Osteoblast (primary cell): ENCODE results near the gene TEX55. TPM values are rescaled to one million over a fixed set of nuclear protein-coding genes. Genes with fewer than 3 reads are reported as not detected.

Source experiments
- DNase-seq: peaks from one replicate; pipeline ENCODE4 v3.0.0; 2011; ENCODE audit warnings: low spot score, mixed read lengths; ENCODE audit not compliant: insufficient read length; ENCODE audit errors: missing footprints
- H2AFZ ChIP-seq: 2 replicates; pipeline ENCODE4 v1.6.0; 2011; ENCODE audit warnings: mild to moderate bottlenecking, low read length
- H3K27ac ChIP-seq: 2 replicates; pipeline ENCODE4 v1.5.1; 2011; ENCODE audit warnings: mild to moderate bottlenecking, low read depth, low read length, moderate library complexity
- H3K27me3 ChIP-seq: 2 replicates; pipeline ENCODE4 v1.6.0; 2012; ENCODE audit warnings: mild to moderate bottlenecking, control low read depth, inconsistent platforms, low read length, moderate library complexity; ENCODE audit not compliant: insufficient read depth
- H3K36me3 ChIP-seq: 2 replicates; pipeline ENCODE4 v1.5.1; 2011; ENCODE audit warnings: mild to moderate bottlenecking, low read length, control low read depth, moderate library complexity; ENCODE audit not compliant: insufficient read depth
- H3K4me1 ChIP-seq: 2 replicates; pipeline ENCODE4 v1.5.1; 2011; ENCODE audit warnings: mild to moderate bottlenecking, low read length, control low read depth, moderate library complexity; ENCODE audit not compliant: insufficient read depth
- H3K4me2 ChIP-seq: 2 replicates; pipeline ENCODE4 v1.6.0; 2011; ENCODE audit warnings: mild to moderate bottlenecking, low read length; ENCODE audit not compliant: insufficient read depth
- H3K4me3 ChIP-seq: fragments of 200-600 bp; sonication (generic); 3 replicates; pipeline ENCODE4 v1.5.1; 2012; ENCODE audit warnings: mild to moderate bottlenecking, low read length, inconsistent platforms; ENCODE audit not compliant: insufficient read depth
- H3K79me2 ChIP-seq: 2 replicates; pipeline ENCODE4 v1.6.0; 2012; ENCODE audit warnings: mild to moderate bottlenecking, low read length, control low read depth, inconsistent platforms; ENCODE audit not compliant: insufficient read depth
- H3K9me3 ChIP-seq: 2 replicates; pipeline ENCODE4 v1.5.1; 2011; ENCODE audit warnings: low read depth, low read length, control low read depth
- H4K20me1 ChIP-seq: 2 replicates; pipeline ENCODE4 v1.6.0; 2012; ENCODE audit warnings: mild to moderate bottlenecking, low read length, control low read depth; ENCODE audit not compliant: insufficient read depth
- CTCF ChIP-seq: IDR thresholded peaks from 2 replicates; pipeline ENCODE4 v1.5.1; 2011; ENCODE audit warnings: mild to moderate bottlenecking, low read depth, low read length, moderate library complexity; ENCODE audit errors: extremely low read depth
- total RNA-seq: library from RNA; depleted of rRNA; stranded (reverse); fragments of >200 nt; gene quantifications from 2 replicates; pipeline ENCODE4 v1.2.3, GENCODE V29; 2012

Gene TEX55
- total RNA-seq, 1 donor: not detected

GRCh38 chr3:119181765-119182164 is 35.8 kb downstream of the TEX55 start:
- H3K4me1 ChIP-seq: peaks cover 20% of the 10 kb centered on the region
- TF ChIP-seq CTCF: no peak
- H3K36me3 ChIP-seq: no peaks in the 10 kb centered on the region
- H3K27me3 ChIP-seq: no peaks in the 10 kb centered on the region
- DNase-seq: no peak
- H3K4me2 ChIP-seq: no peak overlapping the region
- H2AFZ ChIP-seq: no peak overlapping the region
- H3K4me3 ChIP-seq: no peak overlapping the region
- no peaks in the 10 kb centered on the region for H4K20me1 ChIP-seq
- H3K9me3 ChIP-seq: no peaks in the 10 kb centered on the region
- no peaks in the 10 kb centered on the region for H3K79me2 ChIP-seq
- no peak overlapping the region for H3K27ac ChIP-seq

GRCh38 chr3:119184111-119184510 is 38.1 kb downstream of the TEX55 start:
- Histone ChIP-seq H2AFZ (no peak overlapping the region), H3K4me2 (no peak overlapping the region), H3K27me3 (no peaks in the 10 kb centered on the region), H3K4me1 (peaks cover 21% of the 10 kb centered on the region), H4K20me1 (no peaks in the 10 kb centered on the region), H3K9me3 (no peaks in the 10 kb centered on the region), H3K4me3 (no peak overlapping the region), H3K36me3 (no peaks in the 10 kb centered on the region), H3K27ac (peak overlapping the region; percentile 9), H3K79me2 (no peaks in the 10 kb centered on the region)
- no peak for TF ChIP-seq CTCF
- no peak for DNase-seq

- H3K27ac ChIP-seq: peak overlapping the region; percentile 41
These were observed 39.0 kb downstream of the TEX55 start for GRCh38 chr3:119184796-119185570.

More at GRCh38 chr3:119184796-119185570, 39.0 kb downstream of the TEX55 start:
- Histone ChIP-seq H2AFZ (no peak overlapping the region), H3K4me3 (no peak overlapping the region), H3K36me3 (no peaks in the 10 kb centered on the region), H3K27me3 (no peaks in the 10 kb centered on the region), H3K4me2 (peak overlapping the region; percentile 23), H3K9me3 (no peaks in the 10 kb centered on the region), H4K20me1 (no peaks in the 10 kb centered on the region), H3K79me2 (no peaks in the 10 kb centered on the region), H3K4me1 (peaks cover 21% of the 10 kb centered on the region)
- no peak for TF ChIP-seq CTCF
- DNase-seq: peak; percentile 91
